K562 (cell line): ENCODE measurements around the gene RNU6-1. TPM values are rescaled to one million over a fixed set of nuclear protein-coding genes. Genes with fewer than 3 reads are reported as not detected.

Source experiments
- ATAC-seq: fragments of 200-7000 bp; cut with Tn5 transposase; 3 replicates; pipeline ENCODE4 v1.9.1; 2020; ENCODE audit warnings: moderate library complexity
- BruUV-seq: library from RNA; stranded (reverse); fragments of 400-500 nt; replicated peaks from 2 replicates; lab custom pipeline; 2021; lab: Mats Ljungman, UMichigan
- CTCF ChIA-PET: fragments of 300-600 bp; formaldehyde crosslinking; extraction: SDS; loops from one replicate; lab custom pipeline; 2021; ENCODE audit warnings: low intra/inter-chr PET ratio; lab: Yijun Ruan, JAX
- POLR2A ChIA-PET: fragments of 300-600, 350-650 bp; sonication (Branson Sonifier 250); formaldehyde crosslinking; extraction: SDS; loops from one replicate; lab custom pipeline; 2021; ENCODE audit warnings: antibody characterized with exemption, inconsistent platforms; lab: Yijun Ruan, JAX
- DNase-seq, 4 experiments: peaks; one replicate each; pipeline versions ENCODE4 v3.0.0 to v3.0.0-alpha.2; 2011 to 2018; ENCODE audit warnings: low spot score in 3 of 4, mixed read lengths in 3 of 4; ENCODE audit errors: extremely low read depth in 1 of 4
- FAIRE-seq: peaks from 2 replicates; lab custom pipeline; 2011; peaks lifted over from hg19 to GRCh38; lab: Jason Lieb, UNC
- H2AFZ ChIP-seq: 2 replicates; pipeline ENCODE4 v1.6.0; 2011; ENCODE audit warnings: low read depth, low read length, control low read depth, inconsistent platforms
- H3K27ac ChIP-seq: fragments of 200-600 bp; 3 replicates; pipeline ENCODE4 v1.8.0; 2011; ENCODE audit warnings: low read depth, mild to moderate bottlenecking, control low read depth, inconsistent platforms, low read length, moderate library complexity, mixed read lengths; ENCODE audit errors: extremely low read depth
- H3K27me3 ChIP-seq, 2 experiments: fragments of 300-600 bp in 1 of 2; 2 replicates in 1 of 2; 3 replicates in 1 of 2; pipeline versions ENCODE4 v1.6.0 to v1.8.0; 2011; ENCODE audit warnings: inconsistent platforms in 2 of 2, low read length in 2 of 2, mild to moderate bottlenecking in 1 of 2, mixed read lengths in 1 of 2, moderate library complexity in 1 of 2; ENCODE audit not compliant: control insufficient read depth in 2 of 2, insufficient read depth in 2 of 2
- H3K36me3 ChIP-seq: fragments of 300-600 bp; 3 replicates; pipeline ENCODE4 v1.8.0; 2011; ENCODE audit warnings: mild to moderate bottlenecking, low read length, inconsistent platforms; ENCODE audit not compliant: control insufficient read depth, insufficient read depth
- H3K4me1 ChIP-seq, 2 experiments: fragments of 200-600 bp in 1 of 2; replicated peaks in 1 of 2; 2 replicates in 1 of 2; 3 replicates in 1 of 2; pipeline versions ENCODE4 v1.5.1 to v1.8.0; 2011; ENCODE audit warnings: inconsistent platforms in 2 of 2, low read length in 2 of 2, mild to moderate bottlenecking in 1 of 2, mixed read lengths in 1 of 2, moderate library complexity in 1 of 2; ENCODE audit not compliant: control insufficient read depth in 2 of 2, insufficient read depth in 2 of 2
- H3K4me2 ChIP-seq: 2 replicates; pipeline ENCODE4 v1.6.1; 2011; ENCODE audit warnings: low read length, control low read depth, inconsistent platforms, mixed read lengths; ENCODE audit not compliant: insufficient read depth
- H3K4me3 ChIP-seq: fragments of 200-600 bp; sonication (generic), shearing (Covaris generic); 2 replicates; pipeline ENCODE4 v1.5.1; 2016; ENCODE audit warnings: control low read depth, inconsistent platforms
- H3K79me2 ChIP-seq: fragments of 200-600 bp; 3 replicates; pipeline ENCODE4 v1.8.0; 2011; ENCODE audit warnings: low read length, inconsistent platforms; ENCODE audit not compliant: control insufficient read depth, insufficient read depth
- H3K9ac ChIP-seq, 2 experiments: 2 replicates each; pipeline versions ENCODE4 v1.6.0 to v1.6.1; 2011; ENCODE audit warnings: low read depth in 2 of 2, low read length in 2 of 2, control low read depth in 1 of 2, inconsistent platforms in 1 of 2, mild to moderate bottlenecking in 1 of 2, mixed read lengths in 1 of 2; ENCODE audit not compliant: insufficient read depth in 1 of 2
- H3K9me1 ChIP-seq: one replicate; pipeline ENCODE4 v1.6.0; 2011; ENCODE audit warnings: inconsistent platforms, mild to moderate bottlenecking, low read length, moderate library complexity; ENCODE audit not compliant: control insufficient read depth, insufficient read depth
- H3K9me3 ChIP-seq: replicated peaks from 2 replicates; pipeline ENCODE4 v1.5.1; 2011; ENCODE audit warnings: low read depth, low read length, inconsistent platforms; ENCODE audit not compliant: control insufficient read depth, insufficient read depth
- H4K20me1 ChIP-seq: replicated peaks from 2 replicates; pipeline ENCODE4 v1.6.1; 2011; ENCODE audit warnings: low read length, inconsistent platforms, mixed read lengths; ENCODE audit not compliant: control insufficient read depth, insufficient read depth
- DNMT1 ChIP-seq: fragments of 450-650 bp; IDR thresholded peaks from 2 replicates; pipeline ENCODE4 v1.6.1; 2016; ENCODE audit warnings: antibody characterized with exemption, mild to moderate bottlenecking
- NFATC3 ChIP-seq: fragments of 450-650 bp; IDR thresholded peaks from 2 replicates; pipeline ENCODE4 v1.6.1; 2017; ENCODE audit warnings: mild to moderate bottlenecking
- NFE2 ChIP-seq: IDR thresholded peaks from 2 replicates; pipeline ENCODE4 v1.6.1; 2014; ENCODE audit warnings: antibody characterized with exemption, low read depth
- PHF21A ChIP-seq: fragments of 450-650 bp; IDR thresholded peaks from 2 replicates; pipeline ENCODE4 v1.6.1; 2017; ENCODE audit warnings: low read depth, borderline replicate concordance
- SMARCA5 ChIP-seq: fragments of 450-650 bp; IDR thresholded peaks from 2 replicates; pipeline ENCODE4 v1.6.1; 2016
- ZNF23 ChIP-seq: fragments of 250-450 bp; sonication (Bioruptor Pico); IDR thresholded peaks from 2 replicates; pipeline ENCODE4 v1.4.0; 2020; ENCODE audit warnings: mild to moderate bottlenecking
- WGBS: fragments of 100-300 bp; shearing (Covaris generic); methylation state at CpG from one replicate; pipeline ENCODE4 v1.1.6; 2016; ENCODE audit warnings: low coverage, mixed read lengths; ENCODE audit not compliant: insufficient coverage; ENCODE audit errors: missing lambda C conversion rate; 5-methylcytosine and 5-hydroxymethylcytosine counted together
- in situ Hi-C: fragments of 300-500 bp; cut with MboI; formaldehyde crosslinking; loops from 4 replicates; pipeline ENCODE4 v1.15.0; 2018; ENCODE audit warnings: inconsistent platforms, mixed read lengths
- intact Hi-C: fragments of 100-400 bp; cut with micrococcal nuclease; formaldehyde crosslinking; loops from 2 replicates; pipeline ENCODE4 v1.14.2; 2022
- polyA plus RNA-seq, 8 experiments: library from polyadenylated mRNA; depleted of rRNA in 4 of 8; stranded (reverse) in 5 of 8; unstranded in 3 of 8; fragments of >200 nt; fragmentation: Nextera tagmentation in 2 of 8; fragmentation: Illumina TruSeq in 1 of 8; extraction: Ambion mirVana in 2 of 8; extraction: Trizol in 1 of 8; gene quantifications; 2 replicates each; pipeline versions ENCODE4 v1.2.1 to v1.2.3, GENCODE V29; 2011 to 2014; ENCODE audit warnings: inconsistent platforms in 1 of 8, missing spikeins in 1 of 8
- total RNA-seq, 7 experiments: library from RNA; depleted of rRNA in 6 of 7; stranded (reverse); fragments of >200 nt in 6 of 7; fragmentation: Illumina TruSeq in 2 of 7; extraction: Trizol in 2 of 7; gene quantifications; 2 replicates each; pipeline versions ENCODE4 v1.2.1 to v1.2.3, GENCODE V29; 2011 to 2021; ENCODE audit warnings: low replicate concordance in 1 of 7
- TF ChIP-seq, protein P1 (sequence below), 3 experiments: fragments of 200-800 bp in 1 of 3; fragments of 250-450 bp in 1 of 3; fragments of 450-650 bp in 1 of 3; sonication (Bioruptor Pico) in 1 of 3; sonication (Bioruptor generic) in 1 of 3; formaldehyde crosslinking in 1 of 3; IDR thresholded peaks; 2 replicates each; pipeline versions ENCODE4 v1.6.1 to v1.8.0; 2016 to 2022; ENCODE audit warnings: mild to moderate bottlenecking in 2 of 3, missing genetic modification characterization in 2 of 3, missing compliant biosample characterization in 1 of 3, moderate library complexity in 1 of 3

RNU6-1 gene
- total and polyA plus RNA-seq, 9 of the 15 experiments (the other 6 are each of a cell fraction or from before 2014, with no cell fraction given), result not detected

DNA sequence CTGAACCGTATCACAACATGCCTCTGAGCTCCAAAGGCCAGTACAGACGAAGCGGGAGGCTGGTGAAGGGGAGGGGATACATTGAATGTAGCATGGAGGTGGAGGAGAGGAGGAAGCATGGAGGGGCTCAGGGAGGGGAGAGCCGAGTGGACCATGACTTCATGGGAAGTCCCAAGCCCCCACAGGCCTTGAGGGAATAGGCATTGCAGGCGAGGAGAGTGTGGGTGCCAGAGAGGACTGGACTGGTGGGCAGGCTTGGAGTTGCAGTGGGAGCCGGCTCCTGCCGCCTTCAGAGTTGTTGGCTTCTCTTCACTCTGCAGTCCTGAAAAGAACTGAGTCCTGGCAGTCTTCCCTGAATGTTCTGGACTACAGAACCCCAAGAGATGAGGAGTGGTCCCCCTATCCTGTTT lies 3.3 kb upstream of the RNU6-1 start (continued):
- TF ChIP-seq NFATC3, result no peak

DNA sequence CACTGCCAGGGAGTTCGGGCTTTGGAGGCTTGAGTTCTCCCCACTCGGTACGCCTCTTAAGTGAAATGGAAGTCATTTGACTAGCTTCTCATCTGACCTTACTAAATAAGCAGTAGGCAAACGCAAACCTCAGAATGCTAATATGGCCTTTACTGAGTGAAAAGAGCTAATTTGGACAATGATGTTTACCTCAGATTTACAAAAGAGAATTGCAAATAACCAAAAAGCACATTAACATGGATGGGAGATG lies 1.6 kb upstream of the RNU6-1 start:
- no peak overlapping the region for H3K27ac ChIP-seq
- ATAC-seq (no peak), DNase-seq (no peak), FAIRE-seq (no peak)
- TF ChIP-seq DNMT1, result no peak
- TF ChIP-seq NFE2, result no peak
- TF ChIP-seq ZNF23 (CRISPR knock-in tag), result no peak
- no peak for TF ChIP-seq PHF21A
- TF ChIP-seq SMARCA5, result no peak
- TF ChIP-seq, protein P1, sequence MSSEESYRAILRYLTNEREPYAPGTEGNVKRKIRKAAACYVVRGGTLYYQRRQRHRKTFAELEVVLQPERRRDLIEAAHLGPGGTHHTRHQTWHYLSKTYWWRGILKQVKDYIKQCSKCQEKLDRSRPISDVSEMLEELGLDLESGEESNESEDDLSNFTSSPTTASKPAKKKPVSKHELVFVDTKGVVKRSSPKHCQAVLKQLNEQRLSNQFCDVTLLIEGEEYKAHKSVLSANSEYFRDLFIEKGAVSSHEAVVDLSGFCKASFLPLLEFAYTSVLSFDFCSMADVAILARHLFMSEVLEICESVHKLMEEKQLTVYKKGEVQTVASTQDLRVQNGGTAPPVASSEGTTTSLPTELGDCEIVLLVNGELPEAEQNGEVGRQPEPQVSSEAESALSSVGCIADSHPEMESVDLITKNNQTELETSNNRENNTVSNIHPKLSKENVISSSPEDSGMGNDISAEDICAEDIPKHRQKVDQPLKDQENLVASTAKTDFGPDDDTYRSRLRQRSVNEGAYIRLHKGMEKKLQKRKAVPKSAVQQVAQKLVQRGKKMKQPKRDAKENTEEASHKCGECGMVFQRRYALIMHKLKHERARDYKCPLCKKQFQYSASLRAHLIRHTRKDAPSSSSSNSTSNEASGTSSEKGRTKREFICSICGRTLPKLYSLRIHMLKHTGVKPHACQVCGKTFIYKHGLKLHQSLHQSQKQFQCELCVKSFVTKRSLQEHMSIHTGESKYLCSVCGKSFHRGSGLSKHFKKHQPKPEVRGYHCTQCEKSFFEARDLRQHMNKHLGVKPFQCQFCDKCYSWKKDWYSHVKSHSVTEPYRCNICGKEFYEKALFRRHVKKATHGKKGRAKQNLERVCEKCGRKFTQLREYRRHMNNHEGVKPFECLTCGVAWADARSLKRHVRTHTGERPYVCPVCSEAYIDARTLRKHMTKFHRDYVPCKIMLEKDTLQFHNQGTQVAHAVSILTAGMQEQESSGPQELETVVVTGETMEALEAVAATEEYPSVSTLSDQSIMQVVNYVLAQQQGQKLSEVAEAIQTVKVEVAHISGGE (CRISPR knock-in tag; IDR thresholded peaks at IDR 0.05), result no peak
- 61% methylated on average over 3 of the region's 4 CpGs for WGBS
- H3K79me2 ChIP-seq, result no peaks in the 10 kb centered on the region
- peak overlapping the region; percentile 96 for H2AFZ ChIP-seq
- H3K4me1 ChIP-seq, result peaks cover 22 to 26% of the 10 kb centered on the region in 2 experiments
- no peaks in the 10 kb centered on the region for H3K36me3 ChIP-seq
- intact Hi-C loops (no loop called here), in situ Hi-C loops (no loop called here)
- H3K9me3 ChIP-seq, result no peaks in the 10 kb centered on the region
- H3K27me3 ChIP-seq, result no peaks in the 10 kb centered on the region
- no TSS peak for BruUV-seq
- POLR2A ChIA-PET, result interaction anchor here (0.6 to 1.6 kb wide), 7 partner anchors 9 to 1034 kb away, joined by 3 to 5 read pairs (median 4); partner anchors contain the start of gene PIAS1
- peak overlapping the region; percentile 85 for H3K4me2 ChIP-seq
- peak overlapping the region; percentile 89 to 97; a peak in 3 of 4 replicates for H3K9ac ChIP-seq
- H3K4me3 ChIP-seq, result peak overlapping the region; percentile 66
- no peaks in the 10 kb centered on the region for H3K9me1 ChIP-seq
- H4K20me1 ChIP-seq, result no peaks in the 10 kb centered on the region
- CTCF ChIA-PET, result interaction anchor here (0.7 kb wide), 1 partner anchor 414 kb away, joined by 3 read pairs; no protein-coding TSS in a partner anchor
